ENCODE data around the gene SUMO4.
A peak's percentile ranks its signal among the peaks of the same experiment; 100 is the strongest.

The SUMO4 gene

DNA sequence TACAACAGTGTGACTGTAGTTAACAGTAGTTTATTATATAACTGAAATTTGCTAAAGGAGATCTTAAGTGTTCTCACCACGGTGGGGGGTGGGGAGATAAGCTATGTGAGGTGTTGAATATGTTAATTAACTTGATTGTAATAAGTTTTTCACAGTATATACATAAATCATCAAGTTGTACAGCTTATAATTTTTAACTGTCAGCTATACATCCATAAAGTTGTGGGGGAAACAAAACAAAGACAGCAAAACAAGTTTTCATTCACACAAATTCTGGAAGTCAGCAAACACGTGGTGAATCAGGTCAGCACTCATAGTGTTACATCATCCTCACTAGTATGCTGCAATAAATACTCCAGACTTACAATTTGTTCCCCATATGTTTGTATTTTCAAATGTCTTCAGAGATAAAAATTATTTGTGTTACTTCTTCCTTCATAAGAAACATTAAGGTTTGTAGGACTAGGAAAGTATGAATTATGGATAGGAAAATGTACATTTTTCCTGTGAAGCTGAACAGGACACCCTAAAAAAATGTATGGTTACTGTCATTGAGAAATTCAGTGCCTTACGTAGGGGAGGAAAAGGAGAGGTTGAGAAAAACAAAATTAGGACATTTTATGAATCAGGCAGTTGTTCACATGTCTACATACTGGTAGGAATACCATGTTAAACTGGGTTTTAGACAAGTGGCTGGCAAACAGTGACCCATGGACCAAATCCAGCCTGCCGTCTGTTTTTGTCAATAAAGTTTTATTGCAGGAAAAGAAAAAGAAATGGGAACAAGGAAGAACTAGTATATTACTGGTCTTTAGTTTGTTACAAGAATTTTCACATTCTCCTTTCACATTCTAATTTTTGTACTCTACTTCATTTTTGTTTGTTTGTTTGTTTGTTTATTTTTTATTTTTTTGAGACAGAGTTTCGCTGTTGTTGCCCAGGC is 6.0 kb downstream of the SUMO4 start:
- H3K36me3 Mint-ChIP-seq, result peaks cover 30% of the 10 kb centered on the region
- H3K27me3 Mint-ChIP-seq, result no peaks in the 10 kb centered on the region
- no peaks in the 10 kb centered on the region for H3K9me3 Mint-ChIP-seq
- no peak for DNase-seq (ENCODE audit: low spot score in 2 of 2)
- H3K4me3 Mint-ChIP-seq, result no peak overlapping the region
- H3K4me1 Mint-ChIP-seq, result no peaks in the 10 kb centered on the region
- H3K27ac Mint-ChIP-seq, result peak overlapping the region; percentile 42
- ATAC-seq (ENCODE audit: low read depth), result no peak

GRCh38 chr6:149409617-149410016 is 9.6 kb downstream of the SUMO4 start:
- no peak for DNase-seq (ENCODE audit: low spot score in 2 of 2)
- no peak overlapping the region for H3K4me3 Mint-ChIP-seq
- no peaks in the 10 kb centered on the region for H3K9me3 Mint-ChIP-seq
- peaks cover 11% of the 10 kb centered on the region for H3K36me3 Mint-ChIP-seq
- no peak for ATAC-seq (ENCODE audit: low read depth)
- H3K4me1 Mint-ChIP-seq, result no peaks in the 10 kb centered on the region
- peak overlapping the region; percentile 47 for H3K27ac Mint-ChIP-seq
- no peaks in the 10 kb centered on the region for H3K27me3 Mint-ChIP-seq

- Mint-ChIP-seq H3K4me3 (no peak overlapping the region), H3K27me3 (no peaks in the 10 kb centered on the region), H3K27ac (peak overlapping the region; percentile 47), H3K9me3 (no peaks in the 10 kb centered on the region), H3K4me1 (no peaks in the 10 kb centered on the region), H3K36me3 (peaks cover 5% of the 10 kb centered on the region)
- DNase-seq (ENCODE audit: low spot score in 2 of 2), result no peak
- no peak for ATAC-seq (ENCODE audit: low read depth)
Measured at GRCh38 chr6:149410557-149410956, 10.5 kb downstream of the SUMO4 start.

GRCh38 chr6:149414009-149414408 is 13.9 kb downstream of the SUMO4 start:
- Mint-ChIP-seq H3K36me3 (no peaks in the 10 kb centered on the region), H3K4me1 (peaks cover 3% of the 10 kb centered on the region), H3K9me3 (no peaks in the 10 kb centered on the region), H3K4me3 (no peak overlapping the region), H3K27ac (peak overlapping the region; percentile 47), H3K27me3 (no peaks in the 10 kb centered on the region)
- no peak for ATAC-seq (ENCODE audit: low read depth)
- no peak for DNase-seq (ENCODE audit: low spot score in 2 of 2)

GRCh38 chr6:149414821-149415220 is 14.8 kb downstream of the SUMO4 start:
- no peaks in the 10 kb centered on the region for H3K36me3 Mint-ChIP-seq
- no peaks in the 10 kb centered on the region for H3K9me3 Mint-ChIP-seq
- DNase-seq (ENCODE audit: low spot score in 2 of 2), result no peak
- H3K4me3 Mint-ChIP-seq, result no peak overlapping the region
- no peak for ATAC-seq (ENCODE audit: low read depth)
- peaks cover 3% of the 10 kb centered on the region for H3K4me1 Mint-ChIP-seq
- no peak overlapping the region for H3K27ac Mint-ChIP-seq
- no peaks in the 10 kb centered on the region for H3K27me3 Mint-ChIP-seq

DNA sequence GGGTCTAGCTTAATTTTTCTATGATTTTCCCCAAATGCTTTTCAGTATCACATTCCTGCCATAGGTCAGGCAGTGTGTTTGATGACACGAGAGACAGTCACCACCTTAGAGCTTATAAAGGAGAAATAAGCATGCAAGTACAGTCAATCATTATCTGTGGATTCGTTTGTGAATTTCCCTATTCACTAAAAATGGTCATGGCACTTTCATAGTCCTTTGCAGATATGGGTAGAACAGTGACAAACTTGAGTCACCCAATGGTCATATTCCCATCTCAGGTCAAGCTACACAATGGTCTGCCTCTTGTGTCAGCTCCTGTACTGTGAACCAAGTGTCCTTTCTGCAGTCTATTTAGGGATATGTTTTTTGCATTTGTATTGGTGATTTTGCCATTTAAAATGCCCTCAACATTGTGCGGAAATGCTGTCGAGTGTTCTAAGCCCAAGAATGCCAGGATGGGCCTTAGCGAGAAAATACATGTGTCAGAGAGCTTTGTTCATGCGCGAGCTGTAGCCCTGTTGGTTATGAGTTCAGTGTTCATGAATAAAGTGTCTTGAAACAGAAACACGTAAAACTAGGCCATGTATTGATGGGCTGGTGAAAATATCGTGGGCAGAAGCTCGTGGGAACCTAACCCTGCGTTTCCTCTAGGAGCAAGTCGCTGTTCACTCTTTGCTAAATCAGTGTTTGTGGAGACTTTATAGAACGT is 19.8 kb downstream of the SUMO4 start:
- Mint-ChIP-seq H3K4me3 (no peak overlapping the region), H3K27me3 (no peaks in the 10 kb centered on the region), H3K9me3 (no peaks in the 10 kb centered on the region), H3K4me1 (peaks cover 11% of the 10 kb centered on the region), H3K36me3 (no peaks in the 10 kb centered on the region), H3K27ac (peak overlapping the region; percentile 28)
- DNase-seq (ENCODE audit: low spot score in 2 of 2), result no peak
- no peak for ATAC-seq (ENCODE audit: low read depth)

DNA sequence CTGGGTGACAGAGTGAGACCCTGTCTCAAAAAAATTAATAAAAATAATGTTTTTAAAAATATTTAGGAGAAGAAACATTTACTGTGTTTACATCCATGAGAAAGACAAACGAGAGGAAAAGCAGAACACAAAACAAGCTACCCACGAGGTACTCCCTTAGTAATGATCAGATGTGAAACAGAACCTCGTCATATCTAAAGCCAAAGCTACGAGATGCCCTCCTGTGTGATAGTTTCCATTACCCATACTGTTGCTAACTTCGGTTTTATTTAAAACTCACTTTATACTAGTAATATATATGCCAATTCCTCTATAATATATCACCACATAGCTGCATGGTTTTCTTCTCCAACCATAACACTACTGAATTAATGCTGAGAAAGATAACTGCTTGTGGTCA is 21.1 kb downstream of the SUMO4 start:
- no peaks in the 10 kb centered on the region for H3K27me3 Mint-ChIP-seq
- H3K27ac Mint-ChIP-seq, result no peak overlapping the region
- peaks cover 9% of the 10 kb centered on the region for H3K4me1 Mint-ChIP-seq
- DNase-seq (ENCODE audit: low spot score in 2 of 2) (no peak), ATAC-seq (ENCODE audit: low read depth) (no peak)
- no peak overlapping the region for H3K4me3 Mint-ChIP-seq
- H3K36me3 Mint-ChIP-seq, result no peaks in the 10 kb centered on the region
- H3K9me3 Mint-ChIP-seq, result no peaks in the 10 kb centered on the region

DNA sequence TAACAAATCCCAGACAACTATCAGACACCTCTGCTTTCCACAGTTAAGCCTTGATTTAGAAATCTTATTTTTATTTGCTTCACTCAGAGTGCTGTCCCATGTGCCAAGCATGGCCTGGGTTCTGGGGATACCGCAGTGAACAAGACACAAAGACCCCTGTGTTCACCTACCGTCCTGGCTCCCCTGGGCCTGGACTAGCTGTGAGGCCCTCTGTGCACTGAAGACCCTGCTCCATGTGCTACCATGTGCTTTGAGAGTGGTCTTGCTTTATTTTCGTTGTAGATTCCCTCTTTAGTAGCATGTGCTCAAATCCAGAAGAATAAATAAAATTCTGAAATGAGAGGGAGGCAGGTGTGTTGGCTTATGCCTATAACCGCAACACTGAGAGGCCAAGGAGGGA is 22.5 kb downstream of the SUMO4 start:
- H3K27me3 Mint-ChIP-seq, result no peaks in the 10 kb centered on the region
- H3K4me1 Mint-ChIP-seq, result peaks cover 8% of the 10 kb centered on the region
- H3K27ac Mint-ChIP-seq, result no peak overlapping the region
- H3K9me3 Mint-ChIP-seq, result no peaks in the 10 kb centered on the region
- H3K4me3 Mint-ChIP-seq, result no peak overlapping the region
- DNase-seq (ENCODE audit: low spot score in 2 of 2) (no peak), ATAC-seq (ENCODE audit: low read depth) (no peak)
- H3K36me3 Mint-ChIP-seq, result no peaks in the 10 kb centered on the region

- no peak overlapping the region for H3K4me3 Mint-ChIP-seq
- no peak overlapping the region for H3K27ac Mint-ChIP-seq
- no peaks in the 10 kb centered on the region for H3K36me3 Mint-ChIP-seq
- H3K27me3 Mint-ChIP-seq, result peaks cover 2% of the 10 kb centered on the region
- no peaks in the 10 kb centered on the region for H3K9me3 Mint-ChIP-seq
- ATAC-seq (ENCODE audit: low read depth) (no peak), DNase-seq (ENCODE audit: low spot score in 2 of 2) (no peak)
- peaks cover 8% of the 10 kb centered on the region for H3K4me1 Mint-ChIP-seq
Measured at GRCh38 chr6:149423964-149424440, 23.9 kb downstream of the SUMO4 start.

- Mint-ChIP-seq H3K36me3 (no peaks in the 10 kb centered on the region), H3K27ac (no peak overlapping the region), H3K4me1 (peaks cover 8% of the 10 kb centered on the region), H3K27me3 (peaks cover 2% of the 10 kb centered on the region), H3K4me3 (no peak overlapping the region), H3K9me3 (no peaks in the 10 kb centered on the region)
- no peak for DNase-seq (ENCODE audit: low spot score in 2 of 2)
- no peak for ATAC-seq (ENCODE audit: low read depth)
Measured at GRCh38 chr6:149425224-149425623, 25.2 kb downstream of the SUMO4 start.

GRCh38 chr6:149425754-149426153 is 25.7 kb downstream of the SUMO4 start:
- Mint-ChIP-seq H3K9me3 (no peaks in the 10 kb centered on the region), H3K4me1 (peaks cover 5% of the 10 kb centered on the region), H3K27me3 (peaks cover 2% of the 10 kb centered on the region)

GRCh38 chr6:149428606-149429005 is 28.5 kb downstream of the SUMO4 start:
- no peaks in the 10 kb centered on the region for H3K9me3 Mint-ChIP-seq
- peaks cover 4% of the 10 kb centered on the region for H3K4me1 Mint-ChIP-seq
- no peak overlapping the region for H3K27ac Mint-ChIP-seq
- H3K27me3 Mint-ChIP-seq, result peaks cover 2% of the 10 kb centered on the region
- H3K4me3 Mint-ChIP-seq, result no peak overlapping the region
- H3K36me3 Mint-ChIP-seq, result no peaks in the 10 kb centered on the region
- DNase-seq (ENCODE audit: low spot score in 2 of 2) (no peak), ATAC-seq (ENCODE audit: low read depth) (no peak)

More at GRCh38 chr6:149425754-149426153, 25.7 kb downstream of the SUMO4 start:
- Mint-ChIP-seq H3K36me3 (no peaks in the 10 kb centered on the region), H3K4me3 (no peak overlapping the region), H3K27ac (no peak overlapping the region)
- DNase-seq (ENCODE audit: low spot score in 2 of 2), result no peak
- ATAC-seq (ENCODE audit: low read depth), result no peak

DNA sequence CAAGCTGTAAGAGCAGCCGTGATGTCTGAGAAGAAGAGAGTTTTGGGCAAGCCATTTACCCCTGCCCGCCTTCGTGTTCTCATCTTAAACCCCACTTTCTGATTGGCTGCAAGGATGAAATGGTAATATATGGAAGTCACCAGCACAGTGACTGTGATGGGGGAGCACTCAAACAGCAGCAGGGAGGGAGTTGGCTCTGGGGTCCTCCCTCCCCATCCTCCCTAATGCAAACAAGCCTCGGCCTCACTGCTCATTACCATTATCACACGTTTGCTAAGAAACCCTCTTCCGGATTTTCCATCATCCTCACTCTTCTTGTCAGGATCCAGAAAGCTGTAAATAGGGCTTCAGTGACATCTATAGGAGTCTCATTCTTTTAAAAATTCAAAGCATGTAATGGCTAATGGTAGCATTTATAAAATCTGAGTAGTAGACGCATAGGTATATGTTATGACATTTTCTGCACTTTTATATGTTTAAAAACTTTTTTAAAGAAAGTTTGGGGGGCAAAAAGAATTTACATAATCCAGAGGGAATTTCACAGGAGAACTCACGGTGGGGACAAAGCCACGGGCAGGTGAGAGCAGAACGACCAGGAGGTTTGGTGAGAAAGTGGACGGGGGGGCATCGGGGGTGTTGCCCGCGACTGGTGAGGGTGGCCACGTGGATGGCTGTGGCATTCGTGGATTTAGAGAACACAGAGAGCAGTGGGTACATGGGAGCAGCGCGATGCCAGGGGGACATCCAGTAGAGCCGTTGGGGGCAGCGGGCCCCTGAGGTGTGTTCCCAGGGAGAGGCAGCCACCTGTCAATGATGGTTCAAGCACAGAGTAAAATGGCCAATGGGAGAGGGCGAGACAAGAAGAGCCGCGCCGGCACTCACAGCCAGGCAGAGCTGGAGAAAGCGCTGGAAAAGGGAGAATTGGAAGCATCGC is 29.6 kb downstream of the SUMO4 start:
- DNase-seq (ENCODE audit: low spot score in 2 of 2) (no peak), ATAC-seq (ENCODE audit: low read depth) (no peak)
- peaks cover 3% of the 10 kb centered on the region for H3K4me1 Mint-ChIP-seq
- H3K9me3 Mint-ChIP-seq, result no peaks in the 10 kb centered on the region
- no peaks in the 10 kb centered on the region for H3K36me3 Mint-ChIP-seq
- H3K4me3 Mint-ChIP-seq, result no peak overlapping the region
- H3K27me3 Mint-ChIP-seq, result peaks cover 2% of the 10 kb centered on the region
- no peak overlapping the region for H3K27ac Mint-ChIP-seq

Data from memory B cell (primary cell).